Gastrocnemius medialis (tissue), 4 donors: ENCODE measurements around the gene QSOX2. TPM values are rescaled to one million over a fixed set of nuclear protein-coding genes. Genes with fewer than 3 reads are reported as not detected.
A peak's percentile ranks its signal among the peaks of the same experiment; 100 is the strongest.

ENCODE experiments used
- ATAC-seq, 2 donors: fragments of 150-250 bp; one replicate each; pipeline ENCODE4 v1.9.1; 2016
- DNase-seq, 2 donors: peaks; one replicate each; pipeline ENCODE4 v3.0.0-alpha.2; 2019
- H3K27ac ChIP-seq, 4 donors: fragments of 200-600 bp; sonication (generic); 1 replicate in 1 of 4; 2 replicates in 3 of 4; pipeline ENCODE4 v1.5.1; 2016 to 2018; ENCODE audit warnings: mild to moderate bottlenecking in 2 of 4, moderate library complexity in 1 of 4
- H3K27me3 ChIP-seq, 3 donors: fragments of 200-600 bp; sonication (generic) in 2 of 3; 1 replicate in 1 of 3; 2 replicates in 2 of 3; pipeline versions ENCODE4 v1.5.1 to v1.6.0; 2016 to 2019; ENCODE audit warnings: mild to moderate bottlenecking in 1 of 3, moderate library complexity in 1 of 3
- H3K36me3 ChIP-seq, 2 donors: fragments of 200-600 bp; sonication (generic) in 1 of 2; one replicate each; pipeline ENCODE4 v1.5.1; 2017 to 2018
- H3K4me1 ChIP-seq, 2 donors: fragments of 200-600 bp; sonication (generic) in 1 of 2; one replicate each; pipeline ENCODE4 v1.5.1; 2016 to 2017; ENCODE audit warnings: mild to moderate bottlenecking in 2 of 2
- H3K4me3 ChIP-seq, 4 donors: fragments of 200-600 bp; sonication (generic) in 3 of 4; 1 replicate in 1 of 4; 2 replicates in 3 of 4; pipeline ENCODE4 v1.5.1; 2016 to 2019; ENCODE audit warnings: mild to moderate bottlenecking in 2 of 4
- H3K9me3 ChIP-seq, 3 donors: fragments of 200-600 bp; sonication (generic) in 2 of 3; 1 replicate in 1 of 3; 2 replicates in 2 of 3; pipeline ENCODE4 v1.5.1; 2016 to 2019
- POLR2A ChIP-seq, 2 donors: fragments of 450-650 bp; IDR thresholded peaks; one replicate each; pipeline ENCODE4 v1.6.1; 2017; ENCODE audit warnings: antibody characterized with exemption in 2 of 2, mild to moderate bottlenecking in 2 of 2, moderate library complexity in 2 of 2
- in situ Hi-C, 4 donors: fragments of 200-750 bp; cut with MboI; loops; one replicate each; pipeline versions ENCODE4 v1.15.0 to v1.8.0; 2017; ENCODE audit warnings: low sequenced_read_pairs in 4 of 4
- intact Hi-C: fragments of 100-400 bp; cut with DNase I; formaldehyde crosslinking; loops from one replicate; pipeline ENCODE4 v1.15.1; 2023; ENCODE audit warnings: low total_unique reads
- total RNA-seq, 4 donors: library from RNA; depleted of rRNA; stranded (reverse); fragments of >200 nt; gene quantifications; one replicate each; pipeline versions ENCODE4 v1.1.0 to v1.2.3, GENCODE V29; 2016
- TF ChIP-seq, protein P1 (sequence below), 5 experiments: fragments of 450-650 bp in 3 of 5; fragments of 200-600 bp in 2 of 5; sonication (generic) in 2 of 5; IDR thresholded peaks in 4 of 5; conservative IDR thresholded peaks in 1 of 5; 1 replicate in 4 of 5; 2 replicates in 1 of 5; pipeline ENCODE4 v1.5.1; 2016 to 2019; ENCODE audit warnings: antibody characterized with exemption in 5 of 5, mild to moderate bottlenecking in 3 of 5, moderate library complexity in 3 of 5

The QSOX2 gene
- total RNA-seq, 4 donors from 2014 or later: 3.3 to 5.8 (median 5.2) TPM

DNA sequence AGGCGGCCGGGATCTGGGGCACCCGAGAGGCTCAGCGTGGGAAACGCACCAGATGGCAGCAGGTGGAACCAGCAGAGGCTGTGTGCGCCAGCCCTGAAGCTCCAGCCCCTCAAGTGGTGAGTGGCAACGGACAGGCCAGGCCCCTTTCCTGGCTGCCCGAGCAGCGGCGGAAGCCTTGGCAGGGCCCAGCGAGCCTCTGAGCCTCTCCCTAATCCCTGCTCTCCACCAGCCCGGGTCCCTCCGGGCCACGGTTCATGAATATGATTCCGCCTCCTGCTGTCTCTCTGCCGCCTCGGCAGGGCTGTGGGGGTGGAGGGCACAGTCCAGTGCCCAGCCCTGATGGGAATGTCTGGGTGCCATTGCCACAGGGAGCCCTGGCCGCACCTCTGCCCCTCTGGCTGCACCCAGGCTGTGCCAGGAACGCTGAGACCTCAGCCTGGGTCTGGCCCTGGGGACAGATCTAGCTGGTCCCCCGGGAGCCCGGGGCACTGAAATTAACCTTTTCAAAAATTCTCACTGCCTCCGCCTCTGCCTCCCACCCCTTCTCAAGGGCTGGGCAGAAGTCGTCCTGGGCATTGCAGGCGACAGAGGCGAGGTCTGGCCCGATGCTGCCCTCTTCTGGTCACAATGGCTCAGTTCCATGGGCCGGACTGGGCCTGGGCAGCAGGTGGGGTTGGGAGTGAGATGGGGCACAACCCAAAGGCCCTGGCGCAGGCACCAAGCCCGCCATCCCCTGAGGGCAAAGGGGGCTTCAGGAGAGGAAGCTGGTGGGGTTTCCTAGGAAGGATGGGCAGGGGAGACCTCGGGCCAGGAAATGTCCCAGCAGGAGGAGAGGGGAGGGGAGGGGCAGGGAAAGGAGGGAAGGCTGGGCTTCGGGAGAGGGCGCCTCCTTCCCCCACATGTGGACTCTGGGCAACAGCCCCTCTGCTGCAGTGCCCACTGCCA, 38.0 kb upstream of the QSOX2 start:
- no peak overlapping the region for H3K27ac ChIP-seq
- TF ChIP-seq POLR2A (IDR thresholded peaks at IDR 0.05): no peak
- TF ChIP-seq, protein P1, sequence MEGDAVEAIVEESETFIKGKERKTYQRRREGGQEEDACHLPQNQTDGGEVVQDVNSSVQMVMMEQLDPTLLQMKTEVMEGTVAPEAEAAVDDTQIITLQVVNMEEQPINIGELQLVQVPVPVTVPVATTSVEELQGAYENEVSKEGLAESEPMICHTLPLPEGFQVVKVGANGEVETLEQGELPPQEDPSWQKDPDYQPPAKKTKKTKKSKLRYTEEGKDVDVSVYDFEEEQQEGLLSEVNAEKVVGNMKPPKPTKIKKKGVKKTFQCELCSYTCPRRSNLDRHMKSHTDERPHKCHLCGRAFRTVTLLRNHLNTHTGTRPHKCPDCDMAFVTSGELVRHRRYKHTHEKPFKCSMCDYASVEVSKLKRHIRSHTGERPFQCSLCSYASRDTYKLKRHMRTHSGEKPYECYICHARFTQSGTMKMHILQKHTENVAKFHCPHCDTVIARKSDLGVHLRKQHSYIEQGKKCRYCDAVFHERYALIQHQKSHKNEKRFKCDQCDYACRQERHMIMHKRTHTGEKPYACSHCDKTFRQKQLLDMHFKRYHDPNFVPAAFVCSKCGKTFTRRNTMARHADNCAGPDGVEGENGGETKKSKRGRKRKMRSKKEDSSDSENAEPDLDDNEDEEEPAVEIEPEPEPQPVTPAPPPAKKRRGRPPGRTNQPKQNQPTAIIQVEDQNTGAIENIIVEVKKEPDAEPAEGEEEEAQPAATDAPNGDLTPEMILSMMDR (IDR thresholded peaks at IDR 0.05 in 4 of 5, conservative IDR thresholded peaks at IDR 0.05 in 1 of 5): peak; percentile 60 to 85 (median 74)

DNA sequence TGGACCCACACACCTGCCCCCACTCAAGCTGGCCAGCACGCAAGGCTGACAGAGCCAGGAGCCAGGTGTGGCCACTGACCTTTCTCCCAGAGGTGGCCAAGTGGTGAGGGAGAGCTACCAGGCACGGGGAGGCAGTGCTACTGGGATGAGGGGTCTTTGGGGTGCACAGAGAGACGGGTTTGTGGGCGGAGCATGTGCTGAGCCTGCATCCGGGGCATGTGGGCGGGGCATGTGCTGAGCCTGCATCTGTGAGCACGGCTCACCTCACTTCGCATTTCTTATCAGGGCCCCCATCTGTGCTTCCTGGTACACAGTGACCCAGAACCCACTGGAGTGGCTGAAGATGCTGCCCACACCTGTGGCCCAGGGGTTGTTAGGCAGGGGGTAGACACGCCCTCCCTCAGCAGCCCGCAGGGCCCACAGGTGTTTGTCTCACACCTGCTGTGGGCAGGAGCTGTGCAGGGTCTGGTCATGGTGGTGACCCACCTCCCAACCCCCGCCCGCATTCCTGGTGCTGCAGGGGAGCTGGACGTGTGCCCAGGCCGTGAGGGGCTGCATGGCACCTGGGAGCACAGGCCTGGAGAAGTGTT, 36.8 kb upstream of the QSOX2 start:
- in situ Hi-C loops: loop anchor here in 1 of 4 donors (25.0 kb wide), 1 partner anchor 120 kb away; no protein-coding TSS in a partner anchor

More for the DNA sequence above, 38.0 kb upstream of the QSOX2 start:
- ATAC-seq: peak; percentile 93 to 95
- Histone ChIP-seq H3K36me3 (no peaks in the 10 kb centered on the region), H3K27me3 (peaks cover 16 to 33% (median 17%) of the 10 kb centered on the region in 3 donors), H3K9me3 (no peaks in the 10 kb centered on the region), H3K4me3 (peak overlapping the region; percentile 23 to 37 (median 26)), H3K4me1 (peaks cover 6 to 8% of the 10 kb centered on the region in 2 donors)
- intact Hi-C loops (loop anchor here (1.0 kb wide), 2 partner anchors 113 to 150 kb away; no protein-coding TSS in a partner anchor), in situ Hi-C loops (loop anchor here in 1 of 4 donors (25.0 kb wide), 1 partner anchor 121 kb away; no protein-coding TSS in a partner anchor)
- DNase-seq: peak; percentile 43 to 57

DNA sequence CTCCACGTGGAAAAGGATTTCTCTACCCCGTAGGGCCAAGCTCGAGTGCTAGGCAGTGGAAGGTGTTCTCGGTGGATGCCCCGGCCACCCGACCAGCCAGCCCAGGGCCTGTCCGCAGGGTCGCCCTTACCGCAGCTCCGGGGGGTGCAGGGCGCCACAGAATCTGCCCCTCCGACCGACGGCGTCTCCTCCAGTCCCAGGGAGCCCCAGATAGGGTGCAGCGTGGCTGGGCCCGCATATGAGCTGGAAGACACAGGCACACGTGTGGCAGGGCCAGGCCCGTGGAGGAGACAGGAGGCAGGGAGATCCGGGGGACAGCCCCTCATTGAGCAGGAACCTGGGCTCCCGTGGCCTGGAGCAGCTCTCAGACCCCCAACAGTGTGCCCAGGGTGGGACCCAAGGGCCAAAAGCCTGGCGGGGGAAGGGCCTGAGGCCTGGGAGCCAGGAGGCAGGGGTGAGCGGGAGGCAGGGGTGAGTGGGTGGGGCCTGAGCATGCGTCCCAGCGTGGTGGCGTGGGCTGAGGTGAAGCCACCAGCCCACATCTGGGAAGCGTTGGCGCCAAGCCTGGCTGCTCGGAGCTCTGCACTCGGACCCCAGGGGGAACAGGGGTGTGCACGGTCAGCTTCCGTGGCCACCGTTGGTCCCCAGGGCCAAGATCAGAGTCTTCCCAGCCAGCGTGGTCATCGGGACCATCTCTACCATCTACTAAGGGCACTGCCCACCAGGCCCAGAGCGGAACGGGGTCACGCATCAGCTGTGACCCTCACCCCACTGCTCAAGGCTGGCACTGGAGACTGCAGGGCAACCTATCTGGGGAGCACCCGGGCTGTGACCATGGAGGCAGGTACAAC, 36.0 kb upstream of the QSOX2 start:
- in situ Hi-C loops: loop anchor here in 1 of 4 donors (25.0 kb wide), 1 partner anchor 119 kb away; no protein-coding TSS in a partner anchor
- Histone ChIP-seq H3K9me3 (no peaks in the 10 kb centered on the region), H3K27ac (no peak overlapping the region), H3K4me1 (peaks cover 6 to 8% of the 10 kb centered on the region in 2 donors), H3K4me3 (no peak overlapping the region), H3K27me3 (peaks cover 2 to 19% (median 16%) of the 10 kb centered on the region in 3 donors), H3K36me3 (no peaks in the 10 kb centered on the region)
- intact Hi-C loops: no loop called here
- TF ChIP-seq POLR2A (IDR thresholded peaks at IDR 0.05): no peak
- TF ChIP-seq, protein P1 (IDR thresholded peaks at IDR 0.05 in 4 of 5, conservative IDR thresholded peaks at IDR 0.05 in 1 of 5): no peak
- no peak for ATAC-seq
- DNase-seq: no peak

More for the DNA sequence above, 36.8 kb upstream of the QSOX2 start:
- Histone ChIP-seq H3K36me3 (no peaks in the 10 kb centered on the region), H3K27ac (no peak overlapping the region), H3K27me3 (peaks cover 7 to 21% (median 21%) of the 10 kb centered on the region in 3 donors), H3K4me1 (peaks cover 6 to 8% of the 10 kb centered on the region in 2 donors), H3K4me3 (no peak overlapping the region), H3K9me3 (no peaks in the 10 kb centered on the region)
- ATAC-seq: no peak
- DNase-seq: no peak
- intact Hi-C loops: no loop called here
- TF ChIP-seq, protein P1 (IDR thresholded peaks at IDR 0.05 in 4 of 5, conservative IDR thresholded peaks at IDR 0.05 in 1 of 5): no peak
- TF ChIP-seq POLR2A (IDR thresholded peaks at IDR 0.05): no peak
